Mammary epithelial cell (primary cell): ENCODE data around the gene MT1H.

ENCODE experiments used
- CTCF ChIP-seq, 2 donors: IDR thresholded peaks in 1 of 2; conservative IDR thresholded peaks in 1 of 2; 2 replicates each; pipeline ENCODE4 v1.5.1; 2011 to 2012; ENCODE audit warnings: inconsistent platforms in 2 of 2, low read length in 2 of 2, mild to moderate bottlenecking in 2 of 2, control low read depth in 1 of 2, low read depth in 1 of 2; ENCODE audit not compliant: insufficient read depth in 1 of 2; ENCODE audit errors: extremely low read depth in 1 of 2
- EZH2 ChIP-seq: IDR thresholded peaks from 2 replicates; pipeline ENCODE4 v1.6.1; 2012; ENCODE audit warnings: low read length, inconsistent platforms, borderline replicate concordance

DNA sequence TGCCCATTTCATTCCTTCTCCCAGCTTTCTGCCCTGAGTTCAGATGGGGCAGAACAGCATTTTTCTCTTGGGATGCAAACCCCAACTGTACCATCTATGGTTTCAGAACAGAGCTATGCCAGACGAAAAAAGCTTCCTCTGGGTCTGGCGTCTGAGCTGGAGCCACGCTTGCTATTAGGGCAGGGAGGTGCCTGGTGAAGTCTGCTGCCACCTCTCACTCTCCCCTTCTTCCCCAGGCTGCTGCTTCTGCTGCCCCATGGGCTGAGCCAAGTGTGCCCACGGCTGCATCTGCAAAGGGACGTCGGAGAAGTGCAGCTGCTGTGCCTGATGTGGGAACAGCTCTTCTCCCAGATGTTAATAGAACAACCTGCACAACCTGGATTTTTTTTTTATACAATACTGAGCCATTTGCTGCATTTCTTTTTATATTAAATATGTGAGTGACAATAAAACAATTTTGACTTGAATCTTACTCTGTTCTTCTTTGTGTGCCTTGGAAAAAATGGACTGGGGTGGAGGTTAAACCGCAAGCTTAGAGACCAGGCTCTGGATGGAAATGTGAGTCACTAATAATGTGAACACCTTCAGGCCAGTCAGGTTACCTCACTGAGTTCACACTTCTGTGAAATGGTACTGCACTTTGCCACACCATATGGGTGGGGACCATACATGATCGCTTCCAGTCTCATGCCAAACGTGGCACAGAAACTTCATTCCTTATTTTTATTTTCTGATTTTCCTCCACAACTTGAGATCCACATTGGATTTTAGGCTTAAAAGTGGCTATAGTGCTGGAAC lies 32.8 kb upstream of the MT1H start:
- no peak for TF ChIP-seq CTCF (conservative IDR thresholded peaks at IDR 0.05 in 1 of 2, IDR thresholded peaks at IDR 0.05 in 1 of 2; ENCODE audit: extremely low read depth in 1 of 2, insufficient read depth in 1 of 2, low read depth in 1 of 2, low read length in 2 of 2)
- no peak for TF ChIP-seq EZH2
